Calu3 (cell line): ENCODE data around the gene GRIN2D. TPM values are rescaled to one million over a fixed set of nuclear protein-coding genes. Genes with fewer than 3 reads are reported as not detected.

Source experiments
- BruUV-seq: library from RNA; stranded (reverse); fragments of 400-500 nt; replicated peaks from 2 replicates; lab custom pipeline; 2021; lab: Mats Ljungman, UMichigan
- CTCF ChIA-PET: fragments of 300-600 bp; sonication (Branson Sonifier 250); formaldehyde crosslinking; loops from one replicate; lab custom pipeline; 2022; ENCODE audit warnings: antibody characterized with exemption; lab: Charles Lee
- DNase-seq: peaks from one replicate; pipeline ENCODE4 v3.0.0; 2022
- H3K27ac Mint-ChIP-seq: one replicate; pipeline ENCODE4 v1.8.0; 2022; ENCODE audit warnings: mixed read lengths; ENCODE audit not compliant: unreplicated experiment
- H3K27me3 Mint-ChIP-seq: one replicate; pipeline ENCODE4 v1.8.0; 2022; ENCODE audit warnings: mixed read lengths; ENCODE audit not compliant: unreplicated experiment
- H3K36me3 Mint-ChIP-seq: one replicate; pipeline ENCODE4 v1.8.0; 2022; ENCODE audit warnings: mild to moderate bottlenecking, moderate library complexity, mixed read lengths; ENCODE audit not compliant: insufficient read depth, unreplicated experiment
- H3K4me1 Mint-ChIP-seq: one replicate; pipeline ENCODE4 v1.8.0; 2022; ENCODE audit warnings: mild to moderate bottlenecking, low read depth, mixed read lengths; ENCODE audit not compliant: unreplicated experiment
- H3K4me3 Mint-ChIP-seq: one replicate; pipeline ENCODE4 v1.8.0; 2022; ENCODE audit warnings: mild to moderate bottlenecking, low read depth, moderate library complexity, mixed read lengths; ENCODE audit not compliant: unreplicated experiment
- H3K9me3 Mint-ChIP-seq: one replicate; pipeline ENCODE4 v1.8.0; 2022; ENCODE audit warnings: low read depth, mixed read lengths; ENCODE audit not compliant: unreplicated experiment
- CTCF ChIP-seq: fragments of 200-600 bp; IDR thresholded peaks from one replicate; pipeline ENCODE4 v1.8.0; 2022; ENCODE audit warnings: antibody characterized with exemption; ENCODE audit not compliant: unreplicated experiment
- intact Hi-C: fragments of 100-400 bp; cut with micrococcal nuclease; formaldehyde crosslinking; loops from one replicate; pipeline ENCODE4 v1.10.0; 2022; ENCODE audit not compliant: unreplicated experiment
- total RNA-seq: library from RNA; stranded (reverse); gene quantifications from 2 replicates; pipeline ENCODE4 v1.2.3, GENCODE V29; 2022

The GRIN2D gene
- total RNA-seq, 1 experiment from 2014 or later: not detected

GRCh38 chr19:48413879-48414587 is 20.6 kb downstream of the GRIN2D start:
- Mint-ChIP-seq H3K9me3 (no peaks in the 10 kb centered on the region), H3K4me3 (peak overlapping the region; percentile 59), H3K36me3 (no peaks in the 10 kb centered on the region), H3K27me3 (peaks cover 37% of the 10 kb centered on the region), H3K4me1 (no peaks in the 10 kb centered on the region), H3K27ac (no peak overlapping the region)
- intact Hi-C loops: no loop called here
- no peak for TF ChIP-seq CTCF
- CTCF ChIA-PET: interaction anchor here (0.6 to 1.3 kb wide), 2 partner anchors 23 to 401 kb away, joined by 3 to 7 read pairs; partner anchors contain the start of gene KDELR1
- no peak for DNase-seq
- BruUV-seq: no TSS peak

- peaks cover 37% of the 10 kb centered on the region for H3K27me3 Mint-ChIP-seq
- TF ChIP-seq CTCF: no peak
- peak; percentile 62 for DNase-seq
- no peaks in the 10 kb centered on the region for H3K4me1 Mint-ChIP-seq
- CTCF ChIA-PET: interaction anchor here (1.3 kb wide), 1 partner anchor 24 kb away, joined by 7 read pairs; the partner anchor contains the start of gene KDELR1
- H3K36me3 Mint-ChIP-seq: no peaks in the 10 kb centered on the region
- H3K4me3 Mint-ChIP-seq: no peak overlapping the region
- no TSS peak for BruUV-seq
- H3K9me3 Mint-ChIP-seq: no peaks in the 10 kb centered on the region
- intact Hi-C loops: no loop called here
- no peak overlapping the region for H3K27ac Mint-ChIP-seq
Measured at GRCh38 chr19:48415395-48415794, 21.9 kb downstream of the GRIN2D start.

GRCh38 chr19:48415806-48416221 is 22.3 kb downstream of the GRIN2D start:
- no peak overlapping the region for H3K27ac Mint-ChIP-seq
- H3K4me1 Mint-ChIP-seq: no peaks in the 10 kb centered on the region
- no peak overlapping the region for H3K4me3 Mint-ChIP-seq
- BruUV-seq: no TSS peak
- peaks cover 37% of the 10 kb centered on the region for H3K27me3 Mint-ChIP-seq
- H3K36me3 Mint-ChIP-seq: no peaks in the 10 kb centered on the region
- CTCF ChIA-PET: interaction anchor here (0.6 kb wide), 1 partner anchor 1202 kb away, joined by 4 read pairs; no protein-coding TSS in a partner anchor
- no peak for TF ChIP-seq CTCF
- intact Hi-C loops: no loop called here
- no peak for DNase-seq
- no peaks in the 10 kb centered on the region for H3K9me3 Mint-ChIP-seq

GRCh38 chr19:48417421-48417820 is 24.0 kb downstream of the GRIN2D start:
- CTCF ChIA-PET: interaction anchor here (0.6 kb wide), 1 partner anchor 40 kb away, joined by 3 read pairs; no protein-coding TSS in a partner anchor

More at GRCh38 chr19:48417421-48417820, 24.0 kb downstream of the GRIN2D start:
- H3K4me3 Mint-ChIP-seq: no peak overlapping the region
- no peak for DNase-seq
- H3K9me3 Mint-ChIP-seq: no peaks in the 10 kb centered on the region
- no peaks in the 10 kb centered on the region for H3K36me3 Mint-ChIP-seq
- H3K27ac Mint-ChIP-seq: no peak overlapping the region
- no TSS peak for BruUV-seq
- peaks cover 37% of the 10 kb centered on the region for H3K27me3 Mint-ChIP-seq
- H3K4me1 Mint-ChIP-seq: no peaks in the 10 kb centered on the region
- intact Hi-C loops: no loop called here
- no peak for TF ChIP-seq CTCF
